CD4-positive, alpha-beta T cell (primary cell): ENCODE data around the gene CDK4. TPM values are rescaled to one million over a fixed set of nuclear protein-coding genes. Genes with fewer than 3 reads are reported as not detected.

ENCODE experiments used
- ATAC-seq: fragments of 200-7000 bp; cut with Tn5 transposase; one replicate; pipeline ENCODE4 v1.10.0; 2022; ENCODE audit warnings: mild to moderate bottlenecking; ENCODE audit not compliant: poor library complexity
- CTCF ChIA-PET: fragments of 350-600 bp; sonication (Branson Sonifier 250); formaldehyde crosslinking; loops from one replicate; lab custom pipeline; 2021; ENCODE audit warnings: antibody characterized with exemption, inconsistent platforms; lab: Charles Lee
- POLR2A ChIA-PET: fragments of 350-600 bp; sonication (Branson Sonifier 250); formaldehyde crosslinking; loops from one replicate; lab custom pipeline; 2021; ENCODE audit warnings: antibody characterized with exemption, inconsistent platforms; lab: Charles Lee
- DNase-seq, 14 experiments: peaks; one replicate each; pipeline ENCODE4 v3.0.0-alpha.2; 2013 to 2020; ENCODE audit warnings: mixed read lengths in 2 of 14
- H3K27ac ChIP-seq, 2 donors: one replicate each; pipeline versions ENCODE4 v1.5.1 to v1.7.0; 2013; ENCODE audit warnings: low read length in 2 of 2, low read depth in 1 of 2, mild to moderate bottlenecking in 1 of 2
- H3K27me3 ChIP-seq, 2 experiments: 1 replicate in 1 of 2; 2 replicates in 1 of 2; pipeline versions ENCODE4 v1.6.1 to v1.7.0; 2013; ENCODE audit warnings: low read length in 2 of 2, control low read depth in 1 of 2, mild to moderate bottlenecking in 1 of 2, moderate library complexity in 1 of 2; ENCODE audit not compliant: insufficient read depth in 2 of 2, control insufficient read depth in 1 of 2
- H3K36me3 ChIP-seq: one replicate; pipeline ENCODE4 v1.6.1; 2013; ENCODE audit warnings: low read length, control low read depth; ENCODE audit not compliant: insufficient read depth
- H3K4me1 ChIP-seq: one replicate; pipeline ENCODE4 v1.6.1; 2013; ENCODE audit warnings: low read length, control low read depth; ENCODE audit not compliant: insufficient read depth
- H3K4me3 ChIP-seq: one replicate; pipeline ENCODE4 v1.5.1; 2013; ENCODE audit warnings: mild to moderate bottlenecking, low read length, moderate library complexity
- H3K9me3 ChIP-seq, 2 experiments: 1 replicate in 1 of 2; 2 replicates in 1 of 2; pipeline versions ENCODE4 v1.6.1 to v1.7.0; 2013; ENCODE audit warnings: low read length in 2 of 2, mild to moderate bottlenecking in 2 of 2, control low read depth in 1 of 2, moderate library complexity in 1 of 2; ENCODE audit not compliant: control insufficient read depth in 1 of 2, insufficient read depth in 1 of 2
- H3K27ac Mint-ChIP-seq: one replicate; pipeline ENCODE4 v1.8.0; 2020; ENCODE audit warnings: mixed read lengths
- H3K27me3 Mint-ChIP-seq: one replicate; pipeline ENCODE4 v1.8.0; 2021; ENCODE audit warnings: mixed read lengths
- H3K36me3 Mint-ChIP-seq: one replicate; pipeline ENCODE4 v1.8.0; 2021; ENCODE audit warnings: low read depth, mixed read lengths
- H3K4me1 Mint-ChIP-seq: one replicate; pipeline ENCODE4 v1.8.0; 2021; ENCODE audit warnings: low read depth, mixed read lengths
- H3K4me3 Mint-ChIP-seq: one replicate; pipeline ENCODE4 v1.8.0; 2020; ENCODE audit warnings: mild to moderate bottlenecking, mixed read lengths
- H3K9me3 Mint-ChIP-seq: one replicate; pipeline ENCODE4 v1.8.0; 2020; ENCODE audit warnings: mixed read lengths
- intact Hi-C, 2 experiments: fragments of 100-400 bp; cut with DNase I in 1 of 2; cut with micrococcal nuclease in 1 of 2; formaldehyde crosslinking; loops; one replicate each; pipeline versions ENCODE4 v1.15.1 to v1.9.0; 2023 to 2025; cut with DNase I, micrococcal nuclease
- total RNA-seq, 174 experiments: library from RNA in 2 of 174; stranded (reverse) in 2 of 174; gene quantifications; one replicate each; pipeline ENCODE4 v1.2.3 and lab custom pipeline; 2021 to 2026
- TF ChIP-seq, protein P1 (sequence below): fragments of 200-600 bp; IDR thresholded peaks from one replicate; pipeline ENCODE4 v1.8.0; 2022; ENCODE audit warnings: antibody characterized with exemption, mild to moderate bottlenecking

CDK4 gene
- total RNA-seq, 2 experiments from 2014 or later, result 8.7 to 10.8 TPM

DNA sequence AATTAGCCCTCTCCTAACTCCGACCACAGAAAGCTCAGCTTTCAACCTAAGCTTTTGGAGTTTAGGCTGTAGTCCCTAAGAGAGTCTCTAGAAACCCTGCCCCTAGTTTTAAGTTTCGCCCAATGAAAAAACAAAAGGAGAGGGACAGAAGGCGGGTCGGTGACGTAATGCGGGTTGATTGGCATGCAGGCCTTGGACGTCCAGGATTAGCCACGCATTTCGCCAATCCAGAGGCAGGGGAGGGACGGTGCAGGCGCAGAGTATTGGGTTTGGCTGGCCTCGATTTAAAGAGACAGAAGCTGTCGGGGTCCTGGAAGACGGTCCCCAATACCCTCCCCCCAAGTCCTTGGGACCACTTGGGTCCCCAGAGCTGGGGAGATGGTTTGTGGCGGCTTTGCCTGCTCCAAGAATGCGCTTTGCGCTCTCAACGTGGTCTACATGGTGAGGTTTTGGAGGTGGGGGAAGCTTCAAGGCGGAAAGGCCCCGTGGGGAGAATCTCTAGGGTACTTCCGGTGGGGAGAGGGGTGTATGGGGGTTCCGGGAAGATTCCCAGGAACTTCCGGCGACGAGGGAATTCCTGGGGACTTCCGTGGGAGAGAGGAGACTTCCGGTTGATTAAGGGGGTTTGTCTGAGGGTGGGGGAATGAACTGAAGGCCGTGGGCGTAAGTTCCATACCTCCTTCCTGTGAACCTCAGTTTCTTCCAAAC is 7.2 kb downstream of the CDK4 start, which contains the start of gene TSPAN31:
Gene TSPAN31 (plus strand): TSS at position 263 of the 708 bp plus-strand sequence. CDS start 116 bp downstream, at position 379.
- no peaks in the 10 kb centered on the region for H3K27me3 Mint-ChIP-seq

DNA sequence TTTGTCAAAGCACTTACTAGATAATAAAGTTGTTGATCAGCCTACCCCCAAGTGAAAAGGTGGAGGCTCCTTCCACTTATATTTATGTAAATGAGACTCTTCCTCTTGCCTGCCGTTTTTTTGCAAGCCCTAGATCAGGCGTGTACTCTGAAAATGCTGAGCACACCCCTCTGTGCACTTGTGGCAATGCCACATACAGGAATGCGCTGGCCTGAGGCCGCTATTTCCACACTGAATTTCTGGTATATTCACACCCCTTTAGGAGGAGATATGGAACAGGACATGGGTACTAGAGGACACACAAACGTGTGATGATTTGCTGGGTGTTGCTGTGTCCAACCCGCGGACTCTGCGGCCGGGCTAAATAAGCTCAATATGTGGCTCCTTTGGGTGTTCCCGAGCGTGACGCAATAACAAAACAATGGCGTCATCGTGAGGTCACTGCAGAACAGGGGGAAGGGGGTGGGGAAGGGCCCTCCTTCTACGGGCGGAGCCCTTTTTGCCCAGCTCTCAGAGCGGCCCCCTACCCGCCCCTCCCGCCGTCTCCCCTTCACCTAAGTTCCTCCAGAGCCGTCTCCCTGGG is 7.8 kb downstream of the CDK4 start:
- Histone ChIP-seq H3K27me3 (no peaks in the 10 kb centered on the region), H3K27ac (peak overlapping the region; percentile 84 to 96), H3K4me1 (peaks cover 61% of the 10 kb centered on the region), H3K36me3 (peaks cover 42% of the 10 kb centered on the region), H3K4me3 (peak overlapping the region; percentile 83), H3K9me3 (no peaks in the 10 kb centered on the region)
- DNase-seq (peak in 13 of 14 experiments; percentile 45 to 89 (median 66)), ATAC-seq (peak; percentile 43)
- no peaks in the 10 kb centered on the region for H3K9me3 Mint-ChIP-seq
- intact Hi-C loops, result loop anchor here in 1 of 2 experiments (5.0 kb wide), 2 partner anchors 52 to 117 kb away; partner anchors contain the start of gene OS9
- H3K4me3 Mint-ChIP-seq, result peak overlapping the region; percentile 94
- TF ChIP-seq, protein P1, sequence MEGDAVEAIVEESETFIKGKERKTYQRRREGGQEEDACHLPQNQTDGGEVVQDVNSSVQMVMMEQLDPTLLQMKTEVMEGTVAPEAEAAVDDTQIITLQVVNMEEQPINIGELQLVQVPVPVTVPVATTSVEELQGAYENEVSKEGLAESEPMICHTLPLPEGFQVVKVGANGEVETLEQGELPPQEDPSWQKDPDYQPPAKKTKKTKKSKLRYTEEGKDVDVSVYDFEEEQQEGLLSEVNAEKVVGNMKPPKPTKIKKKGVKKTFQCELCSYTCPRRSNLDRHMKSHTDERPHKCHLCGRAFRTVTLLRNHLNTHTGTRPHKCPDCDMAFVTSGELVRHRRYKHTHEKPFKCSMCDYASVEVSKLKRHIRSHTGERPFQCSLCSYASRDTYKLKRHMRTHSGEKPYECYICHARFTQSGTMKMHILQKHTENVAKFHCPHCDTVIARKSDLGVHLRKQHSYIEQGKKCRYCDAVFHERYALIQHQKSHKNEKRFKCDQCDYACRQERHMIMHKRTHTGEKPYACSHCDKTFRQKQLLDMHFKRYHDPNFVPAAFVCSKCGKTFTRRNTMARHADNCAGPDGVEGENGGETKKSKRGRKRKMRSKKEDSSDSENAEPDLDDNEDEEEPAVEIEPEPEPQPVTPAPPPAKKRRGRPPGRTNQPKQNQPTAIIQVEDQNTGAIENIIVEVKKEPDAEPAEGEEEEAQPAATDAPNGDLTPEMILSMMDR, result no peak
- POLR2A ChIA-PET, result interaction anchor here (0.6 to 2.5 kb wide), 13 partner anchors 9 to 224 kb away, joined by 3 to 28 read pairs (median 4); partner anchors contain the start of genes ATP23, DCTN2, DDIT3 and MARCHF9
- peaks cover 56% of the 10 kb centered on the region for H3K36me3 Mint-ChIP-seq
- no peaks in the 10 kb centered on the region for H3K27me3 Mint-ChIP-seq
- H3K4me1 Mint-ChIP-seq, result peaks cover 66% of the 10 kb centered on the region
- CTCF ChIA-PET, result interaction anchor here (1.9 to 2.5 kb wide), 2 partner anchors 12 to 15 kb away, joined by 6 to 15 read pairs; no protein-coding TSS in a partner anchor
- H3K27ac Mint-ChIP-seq, result peak overlapping the region; percentile 94

More for the DNA sequence above, 7.2 kb downstream of the CDK4 start, which contains the start of gene TSPAN31:
- H3K4me1 Mint-ChIP-seq, result peaks cover 61% of the 10 kb centered on the region
- Histone ChIP-seq H3K27ac (peak within 1 kb of the TSS; percentile 84 to 96), H3K4me1 (peaks cover 54% of the 10 kb centered on the region), H3K36me3 (peaks cover 36% of the 10 kb centered on the region), H3K4me3 (peak within 1 kb of the TSS; percentile 83), H3K9me3 (no peaks in the 10 kb centered on the region), H3K27me3 (no peaks in the 10 kb centered on the region)
- intact Hi-C loops, result loop anchor here in 1 of 2 experiments (5.0 kb wide), 2 partner anchors 53 to 118 kb away; partner anchors contain the start of gene OS9
- ChIA-PET POLR2A (interaction anchor here (0.7 to 2.5 kb wide), 14 partner anchors 10 to 224 kb away, joined by 3 to 28 read pairs (median 4); partner anchors contain the start of genes ATP23, CTDSP2, DCTN2 and DDIT3), CTCF (interaction anchor here (0.8 to 2.5 kb wide), 3 partner anchors 12 to 52 kb away, joined by 3 to 15 read pairs (median 6); no protein-coding TSS in a partner anchor)
- H3K4me3 Mint-ChIP-seq, result peak within 1 kb of the TSS; percentile 94
- ATAC-seq (peak; percentile 80), DNase-seq (peak; percentile 82 to 98 (median 92))
- TF ChIP-seq, protein P1, result no peak
- H3K36me3 Mint-ChIP-seq, result peaks cover 53% of the 10 kb centered on the region
- H3K9me3 Mint-ChIP-seq, result no peaks in the 10 kb centered on the region
- H3K27ac Mint-ChIP-seq, result peak within 1 kb of the TSS; percentile 94

- Histone ChIP-seq H3K9me3 (no peaks in the 10 kb centered on the region), H3K27me3 (no peaks in the 10 kb centered on the region), H3K4me1 (peaks cover 66% of the 10 kb centered on the region), H3K36me3 (peaks cover 42% of the 10 kb centered on the region), H3K27ac (peak overlapping the region; percentile 84 to 96), H3K4me3 (no peak overlapping the region)
- CTCF ChIA-PET, result interaction anchor here (2.5 kb wide), 1 partner anchor 13 kb away, joined by 15 read pairs; no protein-coding TSS in a partner anchor
- DNase-seq, result no peak
- TF ChIP-seq, protein P1, result no peak
- Mint-ChIP-seq H3K27ac (peak overlapping the region; percentile 94), H3K4me1 (peaks cover 71% of the 10 kb centered on the region), H3K9me3 (no peaks in the 10 kb centered on the region), H3K36me3 (peaks cover 56% of the 10 kb centered on the region), H3K27me3 (no peaks in the 10 kb centered on the region), H3K4me3 (peak overlapping the region; percentile 94)
- intact Hi-C loops, result loop anchor here (2.0 to 5.0 kb wide), 3 partner anchors 51 to 161 kb away; partner anchors contain the start of gene OS9 (in 1 of the 2)
- POLR2A ChIA-PET, result interaction anchor here (0.6 to 2.5 kb wide), 6 partner anchors 8 to 198 kb away, joined by 3 to 28 read pairs (median 5); partner anchors contain the start of genes ATP23, MARCHF9 and OS9
- ATAC-seq, result no peak
Observed at GRCh38 chr12:57743769-57744168, 8.3 kb downstream of the CDK4 start.
